Measurements from ENCODE around the gene SIM1.

DNA sequence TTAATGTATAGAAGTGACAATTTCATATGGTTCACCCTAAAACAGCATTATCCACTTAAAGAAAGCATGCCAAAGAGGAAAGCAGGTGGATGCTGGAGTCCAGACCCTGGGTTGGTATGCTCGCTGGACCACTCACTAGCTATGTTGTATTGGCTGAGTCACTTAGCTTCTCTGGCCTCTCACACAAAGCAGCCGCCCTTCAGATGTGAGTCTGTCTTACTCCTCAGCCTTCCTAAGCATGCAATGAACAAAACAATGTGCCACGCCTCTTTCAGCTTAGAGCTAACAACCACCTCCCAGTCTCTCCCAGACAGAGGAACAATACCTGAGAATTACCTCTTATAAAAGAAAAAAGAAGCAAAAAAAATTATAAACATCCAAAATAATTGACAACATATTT lies 29.4 kb downstream of the SIM1 start:
- TF ChIP-seq EZH2 (IDR thresholded peaks at IDR 0.05; ENCODE audit: borderline replicate concordance, low read depth, low read length, severe bottlenecking) = no peak
- TF ChIP-seq, protein P1, sequence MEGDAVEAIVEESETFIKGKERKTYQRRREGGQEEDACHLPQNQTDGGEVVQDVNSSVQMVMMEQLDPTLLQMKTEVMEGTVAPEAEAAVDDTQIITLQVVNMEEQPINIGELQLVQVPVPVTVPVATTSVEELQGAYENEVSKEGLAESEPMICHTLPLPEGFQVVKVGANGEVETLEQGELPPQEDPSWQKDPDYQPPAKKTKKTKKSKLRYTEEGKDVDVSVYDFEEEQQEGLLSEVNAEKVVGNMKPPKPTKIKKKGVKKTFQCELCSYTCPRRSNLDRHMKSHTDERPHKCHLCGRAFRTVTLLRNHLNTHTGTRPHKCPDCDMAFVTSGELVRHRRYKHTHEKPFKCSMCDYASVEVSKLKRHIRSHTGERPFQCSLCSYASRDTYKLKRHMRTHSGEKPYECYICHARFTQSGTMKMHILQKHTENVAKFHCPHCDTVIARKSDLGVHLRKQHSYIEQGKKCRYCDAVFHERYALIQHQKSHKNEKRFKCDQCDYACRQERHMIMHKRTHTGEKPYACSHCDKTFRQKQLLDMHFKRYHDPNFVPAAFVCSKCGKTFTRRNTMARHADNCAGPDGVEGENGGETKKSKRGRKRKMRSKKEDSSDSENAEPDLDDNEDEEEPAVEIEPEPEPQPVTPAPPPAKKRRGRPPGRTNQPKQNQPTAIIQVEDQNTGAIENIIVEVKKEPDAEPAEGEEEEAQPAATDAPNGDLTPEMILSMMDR (IDR thresholded peaks at IDR 0.05; ENCODE audit: borderline replicate concordance, extremely low read depth, low read length, poor library complexity, severe bottlenecking) = no peak

All from DND-41 (cell line).